NCI-H2227 (cell line): ENCODE measurements around the gene ATP6V1F.
"Not testable (repeated sequence)": the region's sequence is repeated elsewhere in the genome, so short reads cannot be mapped to it uniquely, and the experiment has no call there.

Experiments used
- DNase-seq: peaks from one replicate; lab custom pipeline; 2025; ENCODE audit not compliant: unreplicated experiment; lab: John Stamatoyannopoulos, UW

The ATP6V1F gene

GRCh38 chr7:128894101-128894440, 31.4 kb downstream of the ATP6V1F start:
- DNase-seq: no peak

GRCh38 chr7:128895320-128895719, 32.7 kb downstream of the ATP6V1F start:
- no peak for DNase-seq

- no peak for DNase-seq
Observed at GRCh38 chr7:128899392-128899791, 36.7 kb downstream of the ATP6V1F start.

GRCh38 chr7:128900237-128900636, 37.6 kb downstream of the ATP6V1F start:
- no peak for DNase-seq

- DNase-seq: no peak
Observed at GRCh38 chr7:128902761-128903585, 40.3 kb downstream of the ATP6V1F start.

GRCh38 chr7:128903621-128904361, 41.1 kb downstream of the ATP6V1F start:
- no peak for DNase-seq

GRCh38 chr7:128904381-128905197, 41.9 kb downstream of the ATP6V1F start:
- peak; percentile 82 for DNase-seq

- DNase-seq: no peak
Observed at GRCh38 chr7:128906001-128906765, 43.5 kb downstream of the ATP6V1F start.

- DNase-seq: no peak
Observed at GRCh38 chr7:128906766-128907559, 44.3 kb downstream of the ATP6V1F start.

- DNase-seq: no peak
Observed at GRCh38 chr7:128908750-128909624, 46.3 kb downstream of the ATP6V1F start.

GRCh38 chr7:128909625-128910568, 47.2 kb downstream of the ATP6V1F start:
- peak; percentile 35 for DNase-seq

GRCh38 chr7:128910569-128910945, 47.9 kb downstream of the ATP6V1F start, which contains the start of gene KCP:
Gene KCP (minus strand): TSS chr7:128910709. CDS start chr7:128910676, 33 bp downstream.
- DNase-seq: no peak

GRCh38 chr7:128911423-128912031, 48.9 kb downstream of the ATP6V1F start:
- DNase-seq: peak; percentile 61

- DNase-seq: no peak
Observed at GRCh38 chr7:128912281-128912680, 49.6 kb downstream of the ATP6V1F start.

- DNase-seq: not testable (repeated sequence)
Observed at GRCh38 chr7:128912709-128913495, 50.2 kb downstream of the ATP6V1F start.

- no peak for DNase-seq
Observed at GRCh38 chr7:128913870-128914565, 51.4 kb downstream of the ATP6V1F start.
